H9 (cell line): ENCODE data around the gene MPG. TPM values are rescaled to one million over a fixed set of nuclear protein-coding genes. Genes with fewer than 3 reads are reported as not detected.

ENCODE experiments used
- DNase-seq: peaks from one replicate; pipeline ENCODE4 v3.0.0-alpha.2; 2017
- H2AFZ ChIP-seq: one replicate; pipeline ENCODE4 v1.6.1; 2013; ENCODE audit warnings: mild to moderate bottlenecking, low read length, control low read depth, moderate library complexity
- H2AK5ac ChIP-seq: 2 replicates; pipeline ENCODE4 v1.6.1; 2013; ENCODE audit warnings: low read length, control low read depth, mixed read lengths; ENCODE audit not compliant: insufficient read length
- H2BK120ac ChIP-seq: one replicate; pipeline ENCODE4 v1.6.1; 2013; ENCODE audit warnings: low read depth, mild to moderate bottlenecking, low read length, control low read depth, inconsistent platforms; ENCODE audit not compliant: poor library complexity, severe bottlenecking
- H2BK12ac ChIP-seq: 2 replicates; pipeline ENCODE4 v1.6.1; 2013; ENCODE audit warnings: low read length, control low read depth, mixed read lengths, low read depth; ENCODE audit not compliant: insufficient read length
- H2BK15ac ChIP-seq: 2 replicates; pipeline ENCODE4 v1.6.1; 2013; ENCODE audit warnings: low read depth, low read length, control low read depth
- H2BK20ac ChIP-seq: one replicate; pipeline ENCODE4 v1.6.1; 2013; ENCODE audit warnings: low read depth, mild to moderate bottlenecking, low read length, control low read depth, inconsistent platforms; ENCODE audit not compliant: poor library complexity, severe bottlenecking
- H2BK5ac ChIP-seq: 2 replicates; pipeline ENCODE4 v1.6.1; 2013; ENCODE audit warnings: low read length, control low read depth, mixed read lengths; ENCODE audit not compliant: insufficient read length
- H3K14ac ChIP-seq: 2 replicates; pipeline ENCODE4 v1.6.1; 2013; ENCODE audit warnings: low read length, control low read depth; ENCODE audit not compliant: insufficient read depth
- H3K18ac ChIP-seq: 2 replicates; pipeline ENCODE4 v1.6.1; 2013; ENCODE audit warnings: low read depth, mild to moderate bottlenecking, mixed read lengths, low read length, control low read depth; ENCODE audit not compliant: insufficient read length
- H3K23ac ChIP-seq: 2 replicates; pipeline ENCODE4 v1.6.1; 2013; ENCODE audit warnings: low read length, control low read depth, mixed read lengths, low read depth; ENCODE audit not compliant: insufficient read length
- H3K23me2 ChIP-seq: 2 replicates; pipeline ENCODE4 v1.6.1; 2013; ENCODE audit warnings: low read depth, mild to moderate bottlenecking, mixed read lengths, low read length, control low read depth; ENCODE audit not compliant: insufficient read length, poor library complexity, severe bottlenecking
- H3K27ac ChIP-seq: 2 replicates; pipeline ENCODE4 v1.5.1; 2013; ENCODE audit warnings: low read length, control low read depth, mixed read lengths, low read depth; ENCODE audit not compliant: insufficient read length
- H3K27me3 ChIP-seq: 2 replicates; pipeline ENCODE4 v1.6.1; 2013; ENCODE audit warnings: low read length, control low read depth, inconsistent platforms; ENCODE audit not compliant: insufficient read depth
- H3K4ac ChIP-seq: 2 replicates; pipeline ENCODE4 v1.6.1; 2013; ENCODE audit warnings: low read depth, mild to moderate bottlenecking, control low read depth, inconsistent platforms, low read length, moderate library complexity
- H3K4me1 ChIP-seq: 2 replicates; pipeline ENCODE4 v1.6.1; 2013; ENCODE audit warnings: low read length, control low read depth, inconsistent platforms; ENCODE audit not compliant: insufficient read depth
- H3K4me2 ChIP-seq: 2 replicates; pipeline ENCODE4 v1.6.1; 2013; ENCODE audit warnings: low read length, control low read depth, mixed read lengths; ENCODE audit not compliant: insufficient read length, insufficient read depth
- H3K56ac ChIP-seq: 2 replicates; pipeline ENCODE4 v1.6.1; 2013; ENCODE audit warnings: low read depth, mild to moderate bottlenecking, mixed read lengths, low read length, control low read depth; ENCODE audit not compliant: insufficient read length
- H3K79me1 ChIP-seq: 2 replicates; pipeline ENCODE4 v1.6.1; 2013; ENCODE audit warnings: low read depth, mild to moderate bottlenecking, moderate library complexity, low read length, control low read depth, inconsistent platforms; ENCODE audit not compliant: insufficient read depth, poor library complexity, severe bottlenecking
- H3K79me2 ChIP-seq: 2 replicates; pipeline ENCODE4 v1.6.1; 2013; ENCODE audit warnings: low read length, control low read depth, inconsistent platforms; ENCODE audit not compliant: insufficient read depth
- H3K9ac ChIP-seq: 2 replicates; pipeline ENCODE4 v1.6.1; 2013; ENCODE audit warnings: low read length, control low read depth, mixed read lengths; ENCODE audit not compliant: insufficient read length; ENCODE audit errors: extremely low read depth
- H3K9me3 ChIP-seq: one replicate; pipeline ENCODE4 v1.6.1; 2013; ENCODE audit warnings: low read depth, low read length, inconsistent platforms; ENCODE audit not compliant: control insufficient read depth
- H3T11ph ChIP-seq: one replicate; pipeline ENCODE4 v1.6.1; 2013; ENCODE audit warnings: mild to moderate bottlenecking, low read length, control low read depth, inconsistent platforms
- H4K20me1 ChIP-seq: one replicate; pipeline ENCODE4 v1.6.1; 2013; ENCODE audit not compliant: control insufficient read depth, insufficient read length, insufficient read depth
- H4K5ac ChIP-seq: 2 replicates; pipeline ENCODE4 v1.6.1; 2013; ENCODE audit warnings: low read depth, mild to moderate bottlenecking, mixed read lengths, low read length, control low read depth; ENCODE audit not compliant: insufficient read length
- H4K8ac ChIP-seq: replicated peaks from 2 replicates; pipeline ENCODE4 v1.6.1; 2013; ENCODE audit warnings: low read length, control low read depth, mixed read lengths, low read depth; ENCODE audit not compliant: insufficient read length
- H4K91ac ChIP-seq: 2 replicates; pipeline ENCODE4 v1.6.1; 2013; ENCODE audit warnings: low read depth, mild to moderate bottlenecking, moderate library complexity, mixed read lengths, low read length, control low read depth; ENCODE audit not compliant: insufficient read length
- H3K27ac Mint-ChIP-seq, 3 experiments: 2 replicates in 2 of 3; 3 replicates in 1 of 3; pipeline ENCODE4 v1.8.0; 2020 to 2021; ENCODE audit warnings: mixed read lengths in 3 of 3, mild to moderate bottlenecking in 1 of 3, moderate library complexity in 1 of 3
- H3K27me3 Mint-ChIP-seq: 2 replicates; pipeline ENCODE4 v1.8.0; 2021; ENCODE audit warnings: low read depth, mild to moderate bottlenecking, moderate library complexity, mixed read lengths
- H3K36me3 Mint-ChIP-seq, 3 experiments: 2 replicates in 2 of 3; 3 replicates in 1 of 3; pipeline ENCODE4 v1.8.0; 2020 to 2021; ENCODE audit warnings: low read depth in 3 of 3, mixed read lengths in 3 of 3; ENCODE audit not compliant: insufficient read depth in 1 of 3
- H3K4me1 Mint-ChIP-seq, 2 experiments: 2 replicates each; pipeline ENCODE4 v1.8.0; 2020; ENCODE audit warnings: mixed read lengths in 2 of 2
- H3K4me3 Mint-ChIP-seq, 2 experiments: 2 replicates in 1 of 2; 3 replicates in 1 of 2; pipeline ENCODE4 v1.8.0; 2020 to 2021; ENCODE audit warnings: mild to moderate bottlenecking in 2 of 2, mixed read lengths in 2 of 2, moderate library complexity in 1 of 2
- H3K9me3 Mint-ChIP-seq, 2 experiments: 2 replicates in 1 of 2; 3 replicates in 1 of 2; pipeline ENCODE4 v1.8.0; 2020; ENCODE audit warnings: mild to moderate bottlenecking in 2 of 2, mixed read lengths in 2 of 2, moderate library complexity in 1 of 2
- WGBS: extraction: QIAGEN DNeasy Blood & Tissue Kit; methylation state at CpG from one replicate; pipeline ENCODE4 v1.1.7; 2013; ENCODE audit warnings: missing lambda C conversion rate, low lambda C conversion rate, mixed read lengths; ENCODE audit not compliant: insufficient read length; ENCODE audit errors: extremely low coverage; 5-methylcytosine and 5-hydroxymethylcytosine counted together
- total RNA-seq: library from RNA; stranded (reverse); gene quantifications from 2 replicates; pipeline ENCODE4 v1.2.1, GENCODE V29; 2021
- TF ChIP-seq, protein P1 (sequence below): fragments of 200-600 bp; sonication (generic); conservative IDR thresholded peaks from 3 replicates; pipeline ENCODE4 v1.8.0; 2021; ENCODE audit warnings: antibody characterized with exemption, mild to moderate bottlenecking

Gene MPG
- total RNA-seq, 1 experiment from 2014 or later, result 39.1 TPM

DNA sequence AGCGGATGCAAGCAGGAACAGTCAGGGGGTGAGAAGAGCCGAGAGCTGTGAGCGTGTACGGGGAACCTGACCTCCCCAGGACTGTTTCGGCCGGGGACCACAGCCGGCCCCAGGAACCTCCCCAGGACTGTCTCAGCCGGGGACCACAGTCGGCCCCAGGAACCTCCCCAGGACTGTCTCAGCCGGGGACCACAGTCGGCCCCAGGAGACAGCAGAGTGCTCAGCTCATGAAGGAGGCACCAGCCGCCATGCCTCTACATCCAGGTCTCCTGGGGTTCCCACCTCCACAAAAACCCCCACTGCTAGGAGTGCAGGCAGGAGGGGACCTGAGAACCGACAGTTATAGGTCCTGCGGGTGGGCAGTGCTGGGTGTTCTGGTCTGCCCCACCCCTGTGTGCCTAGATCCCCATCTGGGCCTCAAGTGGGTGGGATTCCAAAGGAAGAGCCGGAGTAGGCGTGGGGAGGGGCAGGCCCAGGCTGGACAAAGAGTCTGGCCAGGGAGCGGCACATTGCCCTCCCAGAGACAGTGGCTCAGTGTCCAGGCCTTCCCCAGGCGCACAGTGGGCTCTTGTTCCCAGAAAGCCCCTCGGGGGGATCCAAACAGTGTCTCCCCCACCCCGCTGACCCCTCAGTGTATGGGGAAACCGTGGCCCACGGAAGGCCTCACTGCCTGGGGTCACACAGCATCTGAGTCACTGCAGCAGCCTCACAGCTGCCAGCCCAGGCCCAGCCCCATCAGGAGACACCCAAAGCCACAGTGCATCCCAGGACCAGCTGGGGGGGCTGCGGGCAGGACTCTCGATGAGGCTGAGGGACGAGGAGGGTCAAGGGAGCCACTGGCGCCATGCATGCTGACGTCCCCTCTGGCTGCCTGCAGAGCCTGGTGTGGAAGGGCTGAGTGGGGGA lies 9.9 kb upstream of the MPG start:
- Histone ChIP-seq H3K9me3 (no peaks in the 10 kb centered on the region), H2BK15ac (no peak overlapping the region), H4K5ac (no peak overlapping the region), H3T11ph (no peak overlapping the region), H3K18ac (no peak overlapping the region), H2BK12ac (no peak overlapping the region), H3K4ac (no peak overlapping the region), H3K9ac (no peak overlapping the region), H3K23ac (no peak overlapping the region), H2BK20ac (no peak overlapping the region), H3K4me1 (peaks cover 3% of the 10 kb centered on the region; the same call in 1 of the 2 replicates), H3K23me2 (peaks cover 10% of the 10 kb centered on the region), H3K79me2 (no peaks in the 10 kb centered on the region; the same call in 1 of the 2 replicates), H3K56ac (no peak overlapping the region), H2BK5ac (no peak overlapping the region), H4K91ac (no peak overlapping the region), H4K8ac (no peak overlapping the region), H3K79me1 (no peaks in the 10 kb centered on the region), H3K27me3 (no peaks in the 10 kb centered on the region), H3K14ac (no peak overlapping the region; the same call in 1 of the 2 replicates), H4K20me1 (no peaks in the 10 kb centered on the region), H3K4me2 (no peak overlapping the region), H2AFZ (no peak overlapping the region), H2AK5ac (no peak overlapping the region), H2BK120ac (no peak overlapping the region), H3K27ac (no peak overlapping the region)
- TF ChIP-seq, protein P1, sequence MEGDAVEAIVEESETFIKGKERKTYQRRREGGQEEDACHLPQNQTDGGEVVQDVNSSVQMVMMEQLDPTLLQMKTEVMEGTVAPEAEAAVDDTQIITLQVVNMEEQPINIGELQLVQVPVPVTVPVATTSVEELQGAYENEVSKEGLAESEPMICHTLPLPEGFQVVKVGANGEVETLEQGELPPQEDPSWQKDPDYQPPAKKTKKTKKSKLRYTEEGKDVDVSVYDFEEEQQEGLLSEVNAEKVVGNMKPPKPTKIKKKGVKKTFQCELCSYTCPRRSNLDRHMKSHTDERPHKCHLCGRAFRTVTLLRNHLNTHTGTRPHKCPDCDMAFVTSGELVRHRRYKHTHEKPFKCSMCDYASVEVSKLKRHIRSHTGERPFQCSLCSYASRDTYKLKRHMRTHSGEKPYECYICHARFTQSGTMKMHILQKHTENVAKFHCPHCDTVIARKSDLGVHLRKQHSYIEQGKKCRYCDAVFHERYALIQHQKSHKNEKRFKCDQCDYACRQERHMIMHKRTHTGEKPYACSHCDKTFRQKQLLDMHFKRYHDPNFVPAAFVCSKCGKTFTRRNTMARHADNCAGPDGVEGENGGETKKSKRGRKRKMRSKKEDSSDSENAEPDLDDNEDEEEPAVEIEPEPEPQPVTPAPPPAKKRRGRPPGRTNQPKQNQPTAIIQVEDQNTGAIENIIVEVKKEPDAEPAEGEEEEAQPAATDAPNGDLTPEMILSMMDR, result no peak
- Mint-ChIP-seq H3K27ac (peak overlapping the region in 2 of 3 experiments; percentile 64 to 74; a peak in 2 of 7 replicates), H3K9me3 (no peaks in the 10 kb centered on the region), H3K4me3 (no peak overlapping the region), H3K36me3 (peaks cover 3 to 8% (median 5%) of the 10 kb centered on the region in 3 experiments; a peak in 5 of 7 replicates), H3K27me3 (peaks cover 1% of the 10 kb centered on the region; the same call in 1 of the 2 replicates), H3K4me1 (peaks cover 25 to 33% of the 10 kb centered on the region in 2 experiments)
- no peak for DNase-seq
- WGBS, result no CpG with 5 or more reads among the region's 27 CpGs
